GM12878 (cell line): ENCODE measurements around the gene MUTYH. TPM values are rescaled to one million over a fixed set of nuclear protein-coding genes. Genes with fewer than 3 reads are reported as not detected.

Source experiments
- ATAC-seq: fragments of 200-7000 bp; cut with Tn5 transposase; 3 replicates; pipeline ENCODE4 v1.9.1; 2020; ENCODE audit warnings: mild to moderate bottlenecking, moderate library complexity
- BruUV-seq: library from RNA; stranded (reverse); fragments of 400-500 nt; replicated peaks from 2 replicates; lab custom pipeline; 2021; lab: Mats Ljungman, UMichigan
- CTCF ChIA-PET: fragments of 300-600 bp; sonication (Branson Sonifier 250); formaldehyde crosslinking; extraction: SDS; loops from one replicate; lab custom pipeline; 2021; ENCODE audit warnings: inconsistent platforms; lab: Yijun Ruan, JAX
- POLR2A ChIA-PET: fragments of 350-600 bp; formaldehyde crosslinking; extraction: SDS; loops from one replicate; lab custom pipeline; 2021; ENCODE audit warnings: inconsistent platforms; lab: Charles Lee
- RAD21 ChIA-PET: fragments of 300-600 bp; sonication (Branson Sonifier 250); formaldehyde crosslinking; loops from one replicate; lab custom pipeline; 2023; ENCODE audit warnings: antibody characterized with exemption; ENCODE audit not compliant: unreplicated experiment; lab: Charles Lee
- SMC1A ChIA-PET: fragments of 300-600 bp; sonication (Branson Sonifier 250); formaldehyde crosslinking; loops from one replicate; lab custom pipeline; 2023; ENCODE audit not compliant: unreplicated experiment, uncharacterized antibody; lab: Charles Lee
- DNase-seq: peaks from one replicate; pipeline ENCODE4 v3.0.0-alpha.2; 2011; ENCODE audit warnings: low read depth, low spot score
- FAIRE-seq: peaks from 3 replicates; lab custom pipeline; 2011; peaks lifted over from hg19 to GRCh38; lab: Jason Lieb, UNC
- H2AFZ ChIP-seq: 2 replicates; pipeline ENCODE4 v1.6.0; 2011; ENCODE audit warnings: low read depth, low read length, control low read depth; ENCODE audit not compliant: control insufficient read depth
- H3K27ac ChIP-seq: 2 replicates; pipeline ENCODE4 v1.5.1; 2011; ENCODE audit warnings: control low read depth; ENCODE audit not compliant: control insufficient read depth, insufficient read depth
- H3K27me3 ChIP-seq, 2 experiments: replicated peaks in 1 of 2; 2 replicates each; pipeline versions ENCODE4 v1.6.0 to v1.6.1; 2011; ENCODE audit warnings: low read length in 1 of 2; ENCODE audit not compliant: control insufficient read depth in 2 of 2, insufficient read depth in 2 of 2
- H3K36me3 ChIP-seq, 2 experiments: 2 replicates each; pipeline ENCODE4 v1.5.1; 2011; ENCODE audit warnings: low read length in 1 of 2; ENCODE audit not compliant: control insufficient read depth in 2 of 2, insufficient read depth in 2 of 2
- H3K4me1 ChIP-seq: 2 replicates; pipeline ENCODE4 v1.6.1; 2011; ENCODE audit warnings: mild to moderate bottlenecking, low read length, moderate library complexity, mixed read lengths; ENCODE audit not compliant: control insufficient read depth, insufficient read depth
- H3K4me2 ChIP-seq: 2 replicates; pipeline ENCODE4 v1.6.0; 2011; ENCODE audit warnings: control low read depth; ENCODE audit not compliant: control insufficient read depth, insufficient read depth
- H3K4me3 ChIP-seq: fragments of 200-600 bp; sonication (generic); 2 replicates; pipeline ENCODE4 v1.5.1; 2016
- H3K79me2 ChIP-seq: 2 replicates; pipeline ENCODE4 v1.6.0; 2011; ENCODE audit warnings: low read length; ENCODE audit not compliant: control insufficient read depth, insufficient read depth
- H3K9ac ChIP-seq: 2 replicates; pipeline ENCODE4 v1.8.0; 2011; ENCODE audit warnings: low read length, control low read depth, mixed read lengths; ENCODE audit not compliant: control insufficient read depth, insufficient read depth
- H3K9me3 ChIP-seq: replicated peaks from 3 replicates; pipeline ENCODE4 v1.5.1; 2011; ENCODE audit warnings: mild to moderate bottlenecking, low read length; ENCODE audit not compliant: control insufficient read depth, insufficient read depth
- H4K20me1 ChIP-seq: 2 replicates; pipeline ENCODE4 v1.6.0; 2011; ENCODE audit not compliant: control insufficient read depth, insufficient read depth
- CUX1 ChIP-seq: IDR thresholded peaks from 2 replicates; pipeline ENCODE4 v1.6.1; 2012; ENCODE audit warnings: improper control_type of control experiment, low read depth, low read length; ENCODE audit not compliant: insufficient replicate concordance
- EGR1 ChIP-seq, 2 experiments: IDR thresholded peaks; 1 replicate in 1 of 2; 2 replicates in 1 of 2; pipeline ENCODE4 v1.6.1; 2011 to 2012; ENCODE audit warnings: low read depth in 2 of 2, low read length in 2 of 2, borderline replicate concordance in 1 of 2, mild to moderate bottlenecking in 1 of 2, moderate library complexity in 1 of 2
- JUNB ChIP-seq: IDR thresholded peaks from 2 replicates; pipeline ENCODE4 v1.6.1; 2016; ENCODE audit warnings: antibody characterized with exemption, mild to moderate bottlenecking
- NR2C1 ChIP-seq: fragments of 450-650 bp; IDR thresholded peaks from 2 replicates; pipeline ENCODE4 v1.6.1; 2017; ENCODE audit warnings: antibody characterized with exemption, mild to moderate bottlenecking, moderate library complexity
- PAX8 ChIP-seq: fragments of 450-650 bp; IDR thresholded peaks from 2 replicates; pipeline ENCODE4 v1.6.1; 2017; ENCODE audit warnings: mild to moderate bottlenecking, moderate library complexity
- SMAD1 ChIP-seq: fragments of 450-650 bp; IDR thresholded peaks from 2 replicates; pipeline ENCODE4 v1.6.1; 2018; ENCODE audit warnings: mild to moderate bottlenecking, low read depth; ENCODE audit not compliant: partially characterized antibody
- WGBS: methylation state at CpG from one replicate; pipeline ENCODE4 v1.1.6; 2016; ENCODE audit warnings: low lambda C conversion rate; ENCODE audit not compliant: insufficient replicate concordance, insufficient coverage; ENCODE audit errors: missing lambda C conversion rate; 5-methylcytosine and 5-hydroxymethylcytosine counted together
- in situ Hi-C: fragments of 300-500 bp; cut with MboI; formaldehyde crosslinking; loops from 9 replicates; pipeline ENCODE4 v1.14.3; 2018; ENCODE audit warnings: mixed read lengths
- intact Hi-C: fragments of 100-400 bp; cut with micrococcal nuclease; formaldehyde crosslinking; loops from one replicate; pipeline ENCODE4 v1.14.2; 2022; ENCODE audit not compliant: unreplicated experiment
- polyA plus RNA-seq, 11 experiments: library from polyadenylated mRNA; depleted of rRNA in 4 of 11; unstranded in 6 of 11; stranded (reverse) in 5 of 11; fragments of >200 nt; fragmentation: Nextera tagmentation in 4 of 11; fragmentation: Illumina TruSeq in 1 of 11; extraction: Ambion mirVana in 4 of 11; extraction: Trizol in 1 of 11; gene quantifications; 1 replicate in 1 of 11; 2 replicates in 10 of 11; pipeline versions ENCODE4 v1.2.1 to v1.2.3, GENCODE V29; 2011 to 2016; ENCODE audit warnings: inconsistent platforms in 2 of 11, missing spikeins in 2 of 11, low read depth in 1 of 11
- total RNA-seq, 4 experiments: library from RNA; depleted of rRNA in 3 of 4; stranded (reverse); fragments of >200 nt in 3 of 4; fragmentation: Illumina TruSeq in 1 of 4; extraction: Trizol in 1 of 4; gene quantifications; 2 replicates each; pipeline versions ENCODE4 v1.2.1 to v1.2.3, GENCODE V29; 2013 to 2021

The MUTYH gene
- total and polyA plus RNA-seq, 10 of the 15 experiments (the other 5 are each of a cell fraction or from before 2014, with no cell fraction given): 2.5 to 42.0 (median 30.0) TPM

GRCh38 chr1:45326627-45327623, 13.3 kb downstream of the MUTYH start, which contains the start of gene HPDL (continued):
- TF ChIP-seq EGR1 (IDR thresholded peaks at IDR 0.05; ENCODE audit: borderline replicate concordance in 1 of 2, low read depth in 2 of 2, low read length in 2 of 2): peak in 1 of 2 experiments; percentile 51; a peak in 1 of 3 replicates
- TF ChIP-seq JUNB: no peak
- no peak for TF ChIP-seq PAX8
- TF ChIP-seq, all 136 proteins: peak for 29

GRCh38 chr1:45325851-45326506, 14.3 kb downstream of the MUTYH start:
- POLR2A ChIA-PET: interaction anchor here (1.5 to 5.8 kb wide), 2 partner anchors 13 to 20 kb away, joined by 4 to 45 read pairs; partner anchors contain the start of genes MUTYH and TOE1
- SMC1A ChIA-PET: interaction anchor here (0.9 to 9.2 kb wide), 6 partner anchors 11 to 167 kb away, joined by 3 to 57 read pairs (median 8); partner anchors contain the start of genes MUTYH and TOE1
- no peak for FAIRE-seq
- no peaks in the 10 kb centered on the region for H3K9me3 ChIP-seq
- RAD21 ChIA-PET: interaction anchor here (1.1 to 2.6 kb wide), 4 partner anchors 14 to 165 kb away, joined by 6 to 17 read pairs (median 9); partner anchors contain the start of genes MUTYH, TESK2 and TOE1
- peak overlapping the region; percentile 80 for H3K27ac ChIP-seq
- no peaks in the 10 kb centered on the region for H3K27me3 ChIP-seq
- BruUV-seq: no TSS peak
- no peak for TF ChIP-seq NR2C1
- TF ChIP-seq SMAD1: peak; percentile 55
- no peak for TF ChIP-seq CUX1
- TF ChIP-seq, all 136 proteins: peak for 1
- Histone ChIP-seq H4K20me1 (no peaks in the 10 kb centered on the region), H3K79me2 (peaks cover 22% of the 10 kb centered on the region), H3K4me1 (peaks cover 22% of the 10 kb centered on the region; the same call in 1 of the 2 replicates), H3K9ac (peak overlapping the region; percentile 81), H3K4me2 (peak overlapping the region; percentile 94), H3K4me3 (peak overlapping the region; percentile 82), H2AFZ (peak overlapping the region; percentile 76), H3K36me3 (peaks cover 0 to 2% of the 10 kb centered on the region in 2 experiments; a peak in 2 of 4 replicates)
- CTCF ChIA-PET: interaction anchor here (0.6 to 5.8 kb wide), 7 partner anchors 11 to 253 kb away, joined by 3 to 42 read pairs (median 5); partner anchors contain the start of genes MUTYH, TESK2 and TOE1
- in situ Hi-C loops: no loop called here
- intact Hi-C loops: loop anchor here (1.0 kb wide), 1 partner anchor 22 kb away; no protein-coding TSS in a partner anchor
- DNase-seq: no peak
- no peak for ATAC-seq
- 45% methylated on average over 6 of the region's 6 CpGs for WGBS
